Caco-2 (cell line): ENCODE measurements around the gene LHX3. TPM values are rescaled to one million over a fixed set of nuclear protein-coding genes. Genes with fewer than 3 reads are reported as not detected.

ENCODE experiments used
- BruUV-seq: library from RNA; stranded (reverse); fragments of 400-500 nt; replicated peaks from 2 replicates; lab custom pipeline; 2021; lab: Mats Ljungman, UMichigan
- CTCF ChIA-PET: fragments of 300-600 bp; sonication (Branson Sonifier 250); formaldehyde crosslinking; loops from one replicate; lab custom pipeline; 2022; ENCODE audit warnings: antibody characterized with exemption; lab: Charles Lee
- POLR2A ChIA-PET: fragments of 300-600 bp; sonication (Branson Sonifier 250); formaldehyde crosslinking; loops from one replicate; lab custom pipeline; 2022; ENCODE audit warnings: antibody characterized with exemption; lab: Charles Lee
- DNase-seq, 2 experiments: peaks; one replicate each; pipeline versions ENCODE4 v3.0.0 to v3.0.0-alpha.2; 2020 to 2022
- H3K27me3 ChIP-seq: replicated peaks from 2 replicates; pipeline ENCODE4 v1.6.0; 2011; ENCODE audit warnings: low read length; ENCODE audit not compliant: control insufficient read depth, insufficient read depth
- H3K36me3 ChIP-seq: 2 replicates; pipeline ENCODE4 v1.5.1; 2011; ENCODE audit warnings: low read length; ENCODE audit not compliant: control insufficient read depth, insufficient read depth
- H3K4me1 ChIP-seq: fragments of 250-450 bp; sonication (Bioruptor Pico); 2 replicates; pipeline ENCODE4 v1.5.1; 2020; ENCODE audit warnings: mild to moderate bottlenecking
- H3K4me3 ChIP-seq: 2 replicates; pipeline ENCODE4 v1.5.1; 2011; ENCODE audit warnings: low read depth, mild to moderate bottlenecking, control low read depth, low read length
- H3K9me3 ChIP-seq: fragments of 250-450 bp; sonication (Bioruptor Pico); 2 replicates; pipeline ENCODE4 v1.5.1; 2020; ENCODE audit warnings: mild to moderate bottlenecking, moderate library complexity
- H3K27ac Mint-ChIP-seq: one replicate; pipeline ENCODE4 v1.8.0; 2022; ENCODE audit warnings: mixed read lengths; ENCODE audit not compliant: unreplicated experiment
- H3K27me3 Mint-ChIP-seq: one replicate; pipeline ENCODE4 v1.8.0; 2022; ENCODE audit warnings: mixed read lengths; ENCODE audit not compliant: insufficient read depth, unreplicated experiment
- H3K36me3 Mint-ChIP-seq: one replicate; pipeline ENCODE4 v1.8.0; 2022; ENCODE audit warnings: mild to moderate bottlenecking, mixed read lengths; ENCODE audit not compliant: insufficient read depth, unreplicated experiment
- H3K4me1 Mint-ChIP-seq: one replicate; pipeline ENCODE4 v1.8.0; 2022; ENCODE audit warnings: low read depth, mixed read lengths; ENCODE audit not compliant: unreplicated experiment
- H3K4me3 Mint-ChIP-seq: one replicate; pipeline ENCODE4 v1.8.0; 2022; ENCODE audit warnings: mild to moderate bottlenecking, moderate library complexity, mixed read lengths; ENCODE audit not compliant: unreplicated experiment
- H3K9me3 Mint-ChIP-seq: one replicate; pipeline ENCODE4 v1.8.0; 2022; ENCODE audit warnings: mixed read lengths; ENCODE audit not compliant: unreplicated experiment
- intact Hi-C: fragments of 100-400 bp; cut with micrococcal nuclease; formaldehyde crosslinking; loops from one replicate; pipeline ENCODE4 v1.10.0; 2022; ENCODE audit not compliant: unreplicated experiment
- total RNA-seq: library from RNA; stranded (reverse); gene quantifications from 2 replicates; pipeline ENCODE4 v1.2.3, GENCODE V29; 2022
- TF ChIP-seq, protein P1 (sequence below), 2 experiments: fragments of 200-600 bp in 1 of 2; IDR thresholded peaks; 1 replicate in 1 of 2; 2 replicates in 1 of 2; pipeline versions ENCODE4 v1.5.1 to v1.8.0; 2011 to 2022; ENCODE audit warnings: antibody characterized with exemption in 1 of 2, control low read depth in 1 of 2, inconsistent platforms in 1 of 2, low read depth in 1 of 2, low read length in 1 of 2, mild to moderate bottlenecking in 1 of 2, moderate library complexity in 1 of 2; ENCODE audit not compliant: insufficient read depth in 1 of 2, severe bottlenecking in 1 of 2, unreplicated experiment in 1 of 2

Gene LHX3
- total RNA-seq, 1 experiment from 2014 or later = 1.2 TPM

DNA sequence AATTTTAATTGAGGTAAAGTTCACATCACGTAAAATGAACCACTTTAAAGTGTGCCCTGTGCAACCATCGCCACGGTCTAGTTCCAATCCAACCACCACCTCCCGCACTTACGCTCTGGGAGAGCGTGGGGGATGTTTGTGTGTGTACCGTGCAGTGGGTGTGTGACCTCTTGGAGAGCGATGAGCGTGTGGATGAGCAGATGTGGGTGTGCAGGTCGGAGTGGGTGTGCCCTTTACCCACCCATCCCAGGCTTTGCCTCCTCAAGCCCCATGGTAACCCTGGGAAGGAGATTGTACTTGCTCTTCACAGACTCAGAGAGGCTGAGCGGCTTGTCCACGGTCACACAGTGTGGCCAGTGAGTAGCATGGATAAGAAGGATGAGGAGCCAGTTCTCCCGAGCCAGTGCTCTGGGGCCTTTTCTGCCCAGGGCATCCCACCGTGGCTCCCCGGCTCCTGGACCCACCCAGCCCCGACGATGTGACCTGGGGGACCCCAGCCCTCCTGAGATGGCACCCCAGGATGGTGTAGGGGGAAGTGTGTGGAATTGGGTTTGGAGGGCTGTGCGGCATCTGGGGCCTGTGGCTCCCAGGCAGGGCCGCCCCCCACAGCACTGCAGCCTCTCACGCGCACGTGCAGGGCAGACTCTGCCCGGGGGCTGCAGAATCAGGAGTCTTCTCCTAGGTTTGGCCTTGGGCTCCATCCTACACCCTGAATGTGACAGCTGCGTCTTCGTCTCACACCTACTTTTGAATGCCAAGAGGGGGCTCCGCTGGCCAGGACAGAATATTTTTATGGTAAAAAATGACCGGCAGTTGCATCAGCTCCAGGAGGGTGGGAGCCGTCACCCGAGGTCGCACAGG lies 13.6 kb downstream of the LHX3 start:
- intact Hi-C loops = no loop called here
- H3K27ac Mint-ChIP-seq = no peak overlapping the region
- ChIA-PET POLR2A (no interaction called here), CTCF (no interaction called here)
- H3K27me3 Mint-ChIP-seq = no peaks in the 10 kb centered on the region
- no peak overlapping the region for H3K4me3 Mint-ChIP-seq
- no peaks in the 10 kb centered on the region for H3K36me3 Mint-ChIP-seq
- BruUV-seq = no TSS peak
- Histone ChIP-seq H3K9me3 (no peaks in the 10 kb centered on the region), H3K4me1 (peaks cover 3% of the 10 kb centered on the region), H3K4me3 (no peak overlapping the region), H3K27me3 (no peaks in the 10 kb centered on the region), H3K36me3 (no peaks in the 10 kb centered on the region)
- no peak for DNase-seq
- TF ChIP-seq, protein P1, sequence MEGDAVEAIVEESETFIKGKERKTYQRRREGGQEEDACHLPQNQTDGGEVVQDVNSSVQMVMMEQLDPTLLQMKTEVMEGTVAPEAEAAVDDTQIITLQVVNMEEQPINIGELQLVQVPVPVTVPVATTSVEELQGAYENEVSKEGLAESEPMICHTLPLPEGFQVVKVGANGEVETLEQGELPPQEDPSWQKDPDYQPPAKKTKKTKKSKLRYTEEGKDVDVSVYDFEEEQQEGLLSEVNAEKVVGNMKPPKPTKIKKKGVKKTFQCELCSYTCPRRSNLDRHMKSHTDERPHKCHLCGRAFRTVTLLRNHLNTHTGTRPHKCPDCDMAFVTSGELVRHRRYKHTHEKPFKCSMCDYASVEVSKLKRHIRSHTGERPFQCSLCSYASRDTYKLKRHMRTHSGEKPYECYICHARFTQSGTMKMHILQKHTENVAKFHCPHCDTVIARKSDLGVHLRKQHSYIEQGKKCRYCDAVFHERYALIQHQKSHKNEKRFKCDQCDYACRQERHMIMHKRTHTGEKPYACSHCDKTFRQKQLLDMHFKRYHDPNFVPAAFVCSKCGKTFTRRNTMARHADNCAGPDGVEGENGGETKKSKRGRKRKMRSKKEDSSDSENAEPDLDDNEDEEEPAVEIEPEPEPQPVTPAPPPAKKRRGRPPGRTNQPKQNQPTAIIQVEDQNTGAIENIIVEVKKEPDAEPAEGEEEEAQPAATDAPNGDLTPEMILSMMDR (IDR thresholded peaks at IDR 0.05; ENCODE audit: insufficient read depth in 1 of 2, low read depth in 1 of 2, low read length in 1 of 2, severe bottlenecking in 1 of 2, unreplicated experiment in 1 of 2) = no peak
- H3K4me1 Mint-ChIP-seq = peaks cover 3% of the 10 kb centered on the region
- no peaks in the 10 kb centered on the region for H3K9me3 Mint-ChIP-seq

DNA sequence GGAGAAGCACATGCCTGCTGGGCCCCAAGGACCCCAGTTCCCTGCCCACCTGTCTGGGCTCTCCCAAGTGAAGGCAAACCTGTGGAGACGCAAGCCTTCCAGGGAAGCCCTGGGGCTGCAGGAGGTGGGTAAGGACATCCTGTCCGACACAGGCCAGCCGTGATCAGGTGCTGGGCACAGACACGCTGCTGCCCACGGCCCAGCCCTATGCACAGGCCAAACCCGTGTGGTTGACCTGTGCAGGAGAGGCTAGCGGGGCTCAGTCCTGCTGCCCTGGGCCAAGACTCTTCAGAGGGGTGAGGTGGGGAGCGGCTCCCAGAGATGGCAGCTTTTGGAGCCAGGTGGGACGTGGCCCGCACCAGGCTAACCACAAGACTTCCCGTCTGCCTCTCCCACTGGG lies 14.3 kb downstream of the LHX3 start:
- Histone ChIP-seq H3K27me3 (no peaks in the 10 kb centered on the region), H3K4me1 (no peaks in the 10 kb centered on the region; the same call in 1 of the 2 replicates), H3K9me3 (no peaks in the 10 kb centered on the region), H3K36me3 (no peaks in the 10 kb centered on the region), H3K4me3 (no peak overlapping the region)
- TF ChIP-seq, protein P1 (IDR thresholded peaks at IDR 0.05; ENCODE audit: insufficient read depth in 1 of 2, low read depth in 1 of 2, low read length in 1 of 2, severe bottlenecking in 1 of 2, unreplicated experiment in 1 of 2) = no peak
- Mint-ChIP-seq H3K36me3 (no peaks in the 10 kb centered on the region), H3K9me3 (no peaks in the 10 kb centered on the region), H3K4me1 (no peaks in the 10 kb centered on the region), H3K27ac (no peak overlapping the region), H3K4me3 (no peak overlapping the region), H3K27me3 (no peaks in the 10 kb centered on the region)
- no peak for DNase-seq
- ChIA-PET CTCF (no interaction called here), POLR2A (no interaction called here)
- intact Hi-C loops = no loop called here
- no TSS peak for BruUV-seq

DNA sequence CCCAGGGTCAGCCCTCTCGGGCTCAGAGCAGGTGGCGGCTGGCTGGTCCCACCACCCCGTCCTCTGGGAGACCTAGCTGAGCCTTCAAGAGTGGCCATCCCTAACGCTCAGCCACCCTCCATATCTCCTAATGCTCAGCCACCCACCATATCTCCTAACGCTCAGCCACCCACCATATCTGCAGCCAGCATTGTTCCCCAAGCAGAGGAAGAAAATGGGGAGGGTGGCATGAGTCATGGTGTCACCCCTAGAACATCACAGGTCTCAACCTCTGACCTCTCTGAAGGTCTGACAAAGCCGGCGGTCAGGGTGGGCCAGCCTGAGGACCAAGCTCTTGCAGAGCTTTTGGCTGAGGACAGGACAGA lies 14.7 kb downstream of the LHX3 start:
- H3K4me3 Mint-ChIP-seq = no peak overlapping the region
- H3K36me3 ChIP-seq = no peaks in the 10 kb centered on the region
- no peaks in the 10 kb centered on the region for H3K27me3 ChIP-seq
- H3K4me3 ChIP-seq = no peak overlapping the region
- H3K27me3 Mint-ChIP-seq = no peaks in the 10 kb centered on the region
- no peaks in the 10 kb centered on the region for H3K9me3 ChIP-seq
- no TSS peak for BruUV-seq
- TF ChIP-seq, protein P1 (IDR thresholded peaks at IDR 0.05; ENCODE audit: insufficient read depth in 1 of 2, low read depth in 1 of 2, low read length in 1 of 2, severe bottlenecking in 1 of 2, unreplicated experiment in 1 of 2) = no peak
- ChIA-PET POLR2A (no interaction called here), CTCF (no interaction called here)
- H3K27ac Mint-ChIP-seq = no peak overlapping the region
- no peak for DNase-seq
- no peaks in the 10 kb centered on the region for H3K4me1 Mint-ChIP-seq
- H3K9me3 Mint-ChIP-seq = no peaks in the 10 kb centered on the region
- intact Hi-C loops = no loop called here
- H3K36me3 Mint-ChIP-seq = no peaks in the 10 kb centered on the region
- H3K4me1 ChIP-seq = no peaks in the 10 kb centered on the region; the same call in 1 of the 2 replicates
